Renal cortex interstitium (tissue), 11 donors: ENCODE measurements around the gene TRIM6. TPM values are rescaled to one million over a fixed set of nuclear protein-coding genes. Genes with fewer than 3 reads are reported as not detected.
A peak's percentile ranks its signal among the peaks of the same experiment; 100 is the strongest.
"Not testable (repeated sequence)": the region's sequence is repeated elsewhere in the genome, so short reads cannot be mapped to it uniquely, and the experiment has no call there.

Source experiments
- DNase-seq, 11 donors: peaks; one replicate each; pipeline ENCODE4 v3.0.0-alpha.2; 2013; ENCODE audit warnings: low read depth in 9 of 11, low spot score in 4 of 11; ENCODE audit errors: extremely low read depth in 1 of 11
- polyA plus RNA-seq, 3 donors: library from polyadenylated mRNA; unstranded; fragments of 120-200 nt; gene quantifications; one replicate each; pipeline ENCODE4 v1.2.1, GENCODE V29; 2013; ENCODE audit not compliant: insufficient read length in 3 of 3

Gene TRIM6
- polyA plus RNA-seq, 3 donors = 22.2 to 30.3 (median 24.0) TPM

- no peak for DNase-seq
Measured at GRCh38 chr11:5597953-5598352, 1.5 kb downstream of the TRIM6 start.

- peak in 10 of 11 donors; percentile 25 to 54 (median 46) for DNase-seq
Measured at GRCh38 chr11:5600374-5600851, 4.0 kb downstream of the TRIM6 start.

GRCh38 chr11:5602791-5603190, 6.4 kb downstream of the TRIM6 start:
- not testable (repeated sequence) for DNase-seq

GRCh38 chr11:5603326-5603725, 6.9 kb downstream of the TRIM6 start:
- DNase-seq = no peak

- DNase-seq = no peak
Measured at GRCh38 chr11:5604896-5605295, 8.5 kb downstream of the TRIM6 start.

GRCh38 chr11:5605849-5606248, 9.4 kb downstream of the TRIM6 start:
- no peak for DNase-seq

- DNase-seq = no peak
Measured at GRCh38 chr11:5608808-5609207, 12.4 kb downstream of the TRIM6 start.

- DNase-seq = no peak
Measured at GRCh38 chr11:5610446-5610845, 14.0 kb downstream of the TRIM6 start.

- no peak for DNase-seq
Measured at GRCh38 chr11:5611627-5612026, 15.2 kb downstream of the TRIM6 start.

GRCh38 chr11:5618807-5619206, 22.4 kb downstream of the TRIM6 start:
- DNase-seq = no peak

GRCh38 chr11:5620651-5621521, 24.4 kb downstream of the TRIM6 start:
- no peak for DNase-seq

GRCh38 chr11:5621580-5621979, 25.1 kb downstream of the TRIM6 start:
- DNase-seq = no peak

- DNase-seq = no peak
Measured at GRCh38 chr11:5622802-5623201, 26.4 kb downstream of the TRIM6 start.

GRCh38 chr11:5624489-5625279, 28.2 kb downstream of the TRIM6 start, which contains the start of gene TRIM34:
TRIM34 (plus strand) TSS chr11:5625001; CDS start chr11:5632332, 7,331 bp downstream.
- peak; percentile 8 to 55 (median 34) for DNase-seq

- DNase-seq = no peak
Measured at GRCh38 chr11:5625281-5625680, 28.8 kb downstream of the TRIM6 start.

GRCh38 chr11:5626196-5626595, 29.8 kb downstream of the TRIM6 start:
- DNase-seq = no peak

GRCh38 chr11:5631417-5631816, 35.0 kb downstream of the TRIM6 start:
- no peak for DNase-seq

GRCh38 chr11:5631969-5632635, 35.7 kb downstream of the TRIM6 start:
- DNase-seq = no peak

- no peak for DNase-seq
Measured at GRCh38 chr11:5639953-5640352, 43.5 kb downstream of the TRIM6 start.
